Measurements from ENCODE around the gene FKBP15. TPM values are rescaled to one million over a fixed set of nuclear protein-coding genes. Genes with fewer than 3 reads are reported as not detected.
"Not testable (repeated sequence)": the region's sequence is repeated elsewhere in the genome, so short reads cannot be mapped to it uniquely, and the experiment has no call there.

Gene FKBP15
- total RNA-seq, 2 experiments from 2014 or later, result 34.0 to 44.2 TPM

DNA sequence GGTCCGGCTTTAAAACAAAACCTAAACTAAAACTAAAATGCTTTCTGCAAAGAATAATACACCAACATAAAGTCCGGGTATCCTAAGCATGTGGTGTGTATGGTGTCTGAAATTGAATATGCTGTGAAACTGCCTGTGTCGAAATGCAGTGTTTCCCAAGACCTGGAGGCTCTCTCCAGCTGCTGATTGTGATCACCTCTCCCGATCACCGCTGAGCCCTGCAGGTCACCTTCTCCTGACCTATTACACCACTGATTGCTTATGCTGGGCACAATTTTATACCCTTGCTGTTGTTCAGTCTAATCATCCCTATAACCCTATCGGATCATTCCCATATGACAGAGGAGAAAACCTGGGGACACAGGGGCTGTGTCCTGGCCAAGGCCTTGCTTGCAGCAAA is 102.2 kb downstream of the FKBP15 start:
- H3K27ac Mint-ChIP-seq; DNase-seq; H3K36me3 Mint-ChIP-seq (ENCODE audit: low read depth); H3K4me3 Mint-ChIP-seq; POLR2A ChIA-PET; H3K4me1 Mint-ChIP-seq; H3K9me3 Mint-ChIP-seq (ENCODE audit: low read depth); intact Hi-C loops (cut with DNase I, micrococcal nuclease); H3K27me3 Mint-ChIP-seq; ATAC-seq: not testable (repeated sequence)
- CTCF ChIA-PET, result interaction anchor here (0.7 kb wide), 1 partner anchor 23 kb away, joined by 3 read pairs; no protein-coding TSS in a partner anchor

Other genes starting within 250 kb of the FKBP15 start
- gene ZNF883, start 209.1 kb downstream of the FKBP15 start, total RNA-seq, result 1 to 10 TPM; 1.1 to 1.3 TPM
- gene ZFP37, start 164.6 kb downstream of the FKBP15 start, total RNA-seq, result 1 to 10 TPM; 1.0 to 1.5 TPM
- 1 to 10 TPM; 2.7 to 3.2 TPM for gene SLC31A2, start 70.3 kb downstream of the FKBP15 start, total RNA-seq
- 10 to 100 TPM; 14.8 to 18.2 TPM for gene SLC31A1, start 267 bp upstream of the FKBP15 start, total RNA-seq
- gene CDC26, start 54.3 kb upstream of the FKBP15 start, total RNA-seq, result 10 to 100 TPM; 27.5 to 44.2 TPM
- gene PRPF4, start 54.4 kb upstream of the FKBP15 start, total RNA-seq, result 10 to 100 TPM; 51.5 to 53.1 TPM
- gene RNF183, start 82.1 kb upstream of the FKBP15 start, total RNA-seq, result under 1 TPM; 0.37 to 0.64 TPM
- gene WDR31, start 119.0 kb upstream of the FKBP15 start, total RNA-seq, result 1 to 10 TPM; 1.7 to 2.1 TPM
- gene BSPRY, start 128.3 kb upstream of the FKBP15 start, total RNA-seq, result 1 to 10 TPM; 5.7 to 6.6 TPM
- 10 to 100 TPM; 12.7 to 16.5 TPM for gene HDHD3, start 155.7 kb upstream of the FKBP15 start, total RNA-seq
- gene ALAD, start 180.0 kb upstream of the FKBP15 start, total RNA-seq, result 10 to 100 TPM; 20.2 to 30.1 TPM
- gene POLE3, start 189.4 kb upstream of the FKBP15 start, total RNA-seq, result 10 to 100 TPM; 53.3 to 57.4 TPM
- 1 to 10 TPM in 1 of 2 experiments, under 1 TPM in 1; 0.91 to 1.1 TPM for gene C9orf43, start 189.5 kb upstream of the FKBP15 start, total RNA-seq
- 10 to 100 TPM; 55.9 to 62.2 TPM for gene RGS3, start 242.4 kb upstream of the FKBP15 start, total RNA-seq

Measured in activated CD4-positive, alpha-beta T cell treated with anti-CD3 and anti-CD28 coated beads for 36 hours (primary cell).